ENCODE measurements around the gene TSGA10IP. TPM values are rescaled to one million over a fixed set of nuclear protein-coding genes. Genes with fewer than 3 reads are reported as not detected.

The TSGA10IP gene
- total and polyA plus RNA-seq, 4 donors = 0.39 to 0.68 (median 0.60) TPM; not detected in 1

Other genes with a start within 250 kb of the TSGA10IP start
- gene KAT5, start 233.2 kb upstream of the TSGA10IP start, total RNA-seq = 10 to 100 TPM; 41.5 to 74.5 TPM
- gene KAT5, start 233.2 kb upstream of the TSGA10IP start, polyA plus RNA-seq (ENCODE audit: insufficient read length in 2 of 2) = 10 to 100 TPM; 80.3 to 81.2 TPM
- 10 to 100 TPM; 11.8 to 52.6 TPM for gene RNASEH2C, start 224.7 kb upstream of the TSGA10IP start, total RNA-seq
- gene RNASEH2C, start 224.7 kb upstream of the TSGA10IP start, polyA plus RNA-seq (ENCODE audit: insufficient read length in 2 of 2) = 10 to 100 TPM; 48.0 to 56.5 TPM
- gene AP5B1, start 164.5 kb upstream of the TSGA10IP start, total RNA-seq = 1 to 10 TPM; 5.0 to 6.4 TPM
- 1 to 10 TPM; 6.9 to 9.3 TPM for gene AP5B1, start 164.5 kb upstream of the TSGA10IP start, polyA plus RNA-seq (ENCODE audit: insufficient read length in 2 of 2)
- gene OVOL1, start 158.4 kb upstream of the TSGA10IP start, total RNA-seq = not detected
- under 1 TPM in 1 of 2 donors, not detected in 1; 0.09 TPM for gene OVOL1, start 158.4 kb upstream of the TSGA10IP start, polyA plus RNA-seq (ENCODE audit: insufficient read length in 2 of 2)
- 1 to 10 TPM; 3.3 to 4.0 TPM for gene SNX32, start 111.5 kb upstream of the TSGA10IP start, total RNA-seq
- gene SNX32, start 111.5 kb upstream of the TSGA10IP start, polyA plus RNA-seq (ENCODE audit: insufficient read length in 2 of 2) = 10 to 100 TPM in 1 of 2 donors, 1 to 10 TPM in 1; 9.7 to 22.1 TPM
- gene CFL1, start 87.3 kb upstream of the TSGA10IP start, total RNA-seq = 100 to 1,000 TPM; 472 to 682 TPM
- 1,000 to 10,000 TPM; 1,362 to 1,371 TPM for gene CFL1, start 87.3 kb upstream of the TSGA10IP start, polyA plus RNA-seq (ENCODE audit: insufficient read length in 2 of 2)
- gene MUS81, start 85.0 kb upstream of the TSGA10IP start, total RNA-seq = 10 to 100 TPM; 24.9 to 49.7 TPM
- gene MUS81, start 85.0 kb upstream of the TSGA10IP start, polyA plus RNA-seq (ENCODE audit: insufficient read length in 2 of 2) = 10 to 100 TPM; 57.4 to 62.0 TPM
- 10 to 100 TPM; 21.2 to 84.5 TPM for gene EFEMP2, start 72.7 kb upstream of the TSGA10IP start, total RNA-seq
- 10 to 100 TPM; 73.6 to 94.1 TPM for gene EFEMP2, start 72.7 kb upstream of the TSGA10IP start, polyA plus RNA-seq (ENCODE audit: insufficient read length in 2 of 2)
- gene CTSW, start 65.6 kb upstream of the TSGA10IP start, total RNA-seq = under 1 TPM; 0.20 to 0.39 TPM
- gene CTSW, start 65.6 kb upstream of the TSGA10IP start, polyA plus RNA-seq (ENCODE audit: insufficient read length in 2 of 2) = under 1 TPM; 0.51 to 0.96 TPM
- 100 to 1,000 TPM in 1 of 2 donors, 10 to 100 TPM in 1; 79.4 to 139 TPM for gene FIBP, start 57.0 kb upstream of the TSGA10IP start, total RNA-seq
- 100 to 1,000 TPM; 144 to 158 TPM for gene FIBP, start 57.0 kb upstream of the TSGA10IP start, polyA plus RNA-seq (ENCODE audit: insufficient read length in 2 of 2)
- gene CCDC85B, start 54.8 kb upstream of the TSGA10IP start, total RNA-seq = 10 to 100 TPM; 15.7 to 23.5 TPM
- gene CCDC85B, start 54.8 kb upstream of the TSGA10IP start, polyA plus RNA-seq (ENCODE audit: insufficient read length in 2 of 2) = 10 to 100 TPM; 50.2 to 53.9 TPM
- under 1 TPM in 1 of 2 donors, not detected in 1; 0.20 TPM for gene FOSL1, start 45.1 kb upstream of the TSGA10IP start, total RNA-seq
- under 1 TPM; 0.36 to 0.41 TPM for gene FOSL1, start 45.1 kb upstream of the TSGA10IP start, polyA plus RNA-seq (ENCODE audit: insufficient read length in 2 of 2)
- gene C11orf68, start 26.4 kb upstream of the TSGA10IP start, total RNA-seq = 10 to 100 TPM; 13.9 to 20.4 TPM
- gene C11orf68, start 26.4 kb upstream of the TSGA10IP start, polyA plus RNA-seq (ENCODE audit: insufficient read length in 2 of 2) = 10 to 100 TPM; 62.3 to 66.2 TPM
- 100 to 1,000 TPM in 1 of 2 donors, 10 to 100 TPM in 1; 46.4 to 127 TPM for gene DRAP1, start 26.1 kb upstream of the TSGA10IP start, total RNA-seq
- gene DRAP1, start 26.1 kb upstream of the TSGA10IP start, polyA plus RNA-seq (ENCODE audit: insufficient read length in 2 of 2) = 100 to 1,000 TPM; 178 to 183 TPM
- gene SART1, start 16.3 kb downstream of the TSGA10IP start, total RNA-seq = 10 to 100 TPM; 29.2 to 43.3 TPM
- gene SART1, start 16.3 kb downstream of the TSGA10IP start, polyA plus RNA-seq (ENCODE audit: insufficient read length in 2 of 2) = 10 to 100 TPM; 60.6 to 68.2 TPM
- gene EIF1AD, start 56.7 kb downstream of the TSGA10IP start, total RNA-seq = 10 to 100 TPM; 18.4 to 33.7 TPM
- gene EIF1AD, start 56.7 kb downstream of the TSGA10IP start, polyA plus RNA-seq (ENCODE audit: insufficient read length in 2 of 2) = 10 to 100 TPM; 24.6 to 33.7 TPM
- gene BANF1, start 57.0 kb downstream of the TSGA10IP start, total RNA-seq = 10 to 100 TPM; 14.3 to 45.2 TPM
- gene BANF1, start 57.0 kb downstream of the TSGA10IP start, polyA plus RNA-seq (ENCODE audit: insufficient read length in 2 of 2) = 100 to 1,000 TPM; 264 to 280 TPM
- gene CST6, start 66.5 kb downstream of the TSGA10IP start, total RNA-seq = under 1 TPM in 1 of 2 donors, not detected in 1; 0.17 TPM
- gene CST6, start 66.5 kb downstream of the TSGA10IP start, polyA plus RNA-seq (ENCODE audit: insufficient read length in 2 of 2) = not detected
- not detected for gene CATSPER1, start 81.0 kb downstream of the TSGA10IP start, total RNA-seq
- under 1 TPM in 1 of 2 donors, not detected in 1; 0.10 TPM for gene CATSPER1, start 81.0 kb downstream of the TSGA10IP start, polyA plus RNA-seq (ENCODE audit: insufficient read length in 2 of 2)
- gene GAL3ST3, start 103.7 kb downstream of the TSGA10IP start, total RNA-seq = 1 to 10 TPM; 4.5 to 5.8 TPM
- 10 to 100 TPM; 18.5 to 19.0 TPM for gene GAL3ST3, start 103.7 kb downstream of the TSGA10IP start, polyA plus RNA-seq (ENCODE audit: insufficient read length in 2 of 2)
- gene SF3B2, start 106.9 kb downstream of the TSGA10IP start, total RNA-seq = 100 to 1,000 TPM in 1 of 2 donors, 10 to 100 TPM in 1; 84.1 to 156 TPM
- 100 to 1,000 TPM; 237 to 246 TPM for gene SF3B2, start 106.9 kb downstream of the TSGA10IP start, polyA plus RNA-seq (ENCODE audit: insufficient read length in 2 of 2)
- 10 to 100 TPM; 29.9 to 51.8 TPM for gene PACS1, start 124.8 kb downstream of the TSGA10IP start, total RNA-seq
- 100 to 1,000 TPM in 1 of 2 donors, 10 to 100 TPM in 1; 92.3 to 114 TPM for gene PACS1, start 124.8 kb downstream of the TSGA10IP start, polyA plus RNA-seq (ENCODE audit: insufficient read length in 2 of 2)